HUDEP-2 (cell line): Measurements from ENCODE around the gene TM7SF2.

Experiments used
- DNase-seq, 76 experiments: peaks; one replicate each; lab custom pipeline; 2025; ENCODE audit not compliant: unreplicated experiment in 76 of 76; lab: John Stamatoyannopoulos, UW

Gene TM7SF2

DNA sequence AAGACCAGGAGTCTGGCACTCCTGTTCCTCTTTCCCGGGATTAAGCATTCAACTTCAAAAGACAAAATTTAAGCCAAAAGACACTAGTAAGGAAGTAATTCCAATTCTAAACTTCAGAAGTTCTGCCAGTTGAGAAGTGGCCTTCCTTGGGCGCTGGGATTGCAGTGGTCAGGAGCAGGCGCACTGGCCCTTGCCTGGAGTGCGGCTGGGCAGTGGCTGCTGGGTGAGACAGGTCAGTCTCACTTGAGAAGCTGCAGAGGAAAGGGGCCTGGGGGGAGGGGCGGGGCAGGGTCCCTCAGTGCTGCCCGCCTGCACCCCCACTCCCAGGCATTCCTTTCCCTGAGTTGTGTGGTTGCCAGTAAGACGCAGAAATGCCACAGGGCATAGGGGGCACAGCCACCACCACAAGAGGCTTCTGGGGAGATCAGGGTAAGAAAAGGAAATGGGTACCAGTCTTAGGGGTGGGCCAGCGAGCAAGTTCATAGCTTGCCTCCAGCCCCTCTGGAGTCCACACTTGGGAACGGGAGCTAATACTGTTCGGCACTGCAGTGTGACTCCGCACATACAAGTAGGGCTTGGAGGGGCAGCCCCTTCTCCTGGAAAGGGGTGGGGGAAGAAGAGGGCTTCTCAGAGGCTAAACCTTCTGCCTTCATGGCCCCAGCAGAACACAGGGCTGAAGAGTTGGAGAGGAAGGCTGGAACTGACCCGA lies 16.0 kb downstream of the TM7SF2 start:
- DNase-seq, result no peak

DNA sequence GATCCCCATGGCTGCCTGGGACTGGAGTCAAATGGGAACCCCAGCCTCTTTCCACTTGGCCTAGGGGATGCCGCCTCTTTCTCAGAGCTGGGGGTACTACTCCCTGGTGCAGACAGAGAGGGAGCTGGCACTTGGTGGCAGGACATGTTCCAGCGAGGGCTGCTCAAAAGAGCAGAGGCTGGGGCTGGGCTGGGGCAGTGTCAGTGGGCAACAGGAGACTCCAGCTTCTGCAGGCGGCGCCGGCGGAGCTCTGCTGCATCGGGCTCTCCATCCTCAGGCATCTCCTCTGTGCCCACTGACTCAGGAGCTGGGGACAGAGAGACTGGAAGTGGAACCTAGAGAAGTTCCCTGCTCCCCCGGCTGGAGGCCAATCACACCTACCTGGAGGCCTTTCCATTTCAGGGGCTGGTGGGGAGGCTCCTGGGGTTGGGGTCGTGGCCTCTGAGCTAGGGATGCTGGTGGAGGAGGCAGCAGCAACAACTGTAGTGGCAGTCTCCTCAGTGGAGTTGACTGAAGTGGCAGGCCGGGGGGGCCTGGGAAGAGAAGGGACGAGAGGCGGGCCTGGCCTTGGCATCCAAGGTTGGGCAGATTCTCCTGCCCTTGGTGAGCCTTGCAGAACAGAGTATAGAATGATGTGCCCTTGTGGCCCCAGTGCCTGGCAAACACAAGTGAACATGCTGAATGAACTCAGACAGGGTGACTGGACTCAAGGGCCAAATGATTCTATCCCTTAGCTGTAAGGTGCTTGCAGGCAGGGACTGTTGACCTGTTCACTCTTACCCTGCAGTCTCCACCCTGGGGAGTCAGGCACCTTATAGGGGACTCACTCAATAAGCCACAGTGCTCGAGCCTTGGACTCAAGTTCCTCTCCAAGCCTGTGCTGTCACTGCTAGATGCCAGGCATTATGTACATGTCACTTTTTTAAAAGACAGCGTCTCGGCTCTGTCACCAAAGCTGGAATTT lies 16.8 kb downstream of the TM7SF2 start:
- no peak for DNase-seq

DNA sequence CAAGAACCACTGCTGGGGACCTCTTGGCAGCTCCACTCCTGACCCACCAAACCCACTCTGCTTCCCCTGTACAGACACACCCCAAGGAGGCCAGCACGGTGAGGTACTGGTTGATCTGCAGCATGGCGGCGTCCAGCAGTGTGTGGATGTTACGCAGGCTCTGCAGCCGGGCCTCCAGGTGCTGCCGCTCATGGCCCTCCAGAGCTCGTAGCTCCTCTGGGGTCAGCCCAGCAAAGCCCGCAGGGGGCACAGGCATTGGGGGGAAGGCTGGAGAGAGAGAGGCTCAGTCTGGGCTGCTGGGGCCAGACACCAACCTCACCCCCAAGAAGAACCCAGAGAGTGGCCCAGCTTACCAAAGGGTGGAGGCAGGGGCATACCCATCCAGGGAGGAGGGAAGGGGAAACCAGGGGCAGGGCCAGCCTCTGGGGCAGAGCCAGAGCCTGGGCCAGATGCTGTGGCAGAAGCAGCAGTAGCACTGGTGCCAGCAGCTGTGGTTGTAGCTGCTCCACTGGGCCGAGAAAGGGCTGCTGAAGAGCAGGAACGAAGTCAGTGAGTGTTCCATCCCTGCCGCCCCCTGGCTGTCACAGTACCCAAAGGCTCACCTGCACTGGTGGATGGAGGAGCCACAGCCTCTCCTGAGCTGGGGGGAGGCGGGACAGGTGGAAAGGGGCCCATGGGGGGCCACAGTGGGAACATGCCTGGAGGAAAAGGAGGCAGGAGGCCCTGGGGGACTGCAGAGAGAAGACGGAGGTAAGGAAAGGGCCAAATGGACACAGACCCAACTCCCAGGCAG lies 18.2 kb downstream of the TM7SF2 start:
- no peak for DNase-seq

DNA sequence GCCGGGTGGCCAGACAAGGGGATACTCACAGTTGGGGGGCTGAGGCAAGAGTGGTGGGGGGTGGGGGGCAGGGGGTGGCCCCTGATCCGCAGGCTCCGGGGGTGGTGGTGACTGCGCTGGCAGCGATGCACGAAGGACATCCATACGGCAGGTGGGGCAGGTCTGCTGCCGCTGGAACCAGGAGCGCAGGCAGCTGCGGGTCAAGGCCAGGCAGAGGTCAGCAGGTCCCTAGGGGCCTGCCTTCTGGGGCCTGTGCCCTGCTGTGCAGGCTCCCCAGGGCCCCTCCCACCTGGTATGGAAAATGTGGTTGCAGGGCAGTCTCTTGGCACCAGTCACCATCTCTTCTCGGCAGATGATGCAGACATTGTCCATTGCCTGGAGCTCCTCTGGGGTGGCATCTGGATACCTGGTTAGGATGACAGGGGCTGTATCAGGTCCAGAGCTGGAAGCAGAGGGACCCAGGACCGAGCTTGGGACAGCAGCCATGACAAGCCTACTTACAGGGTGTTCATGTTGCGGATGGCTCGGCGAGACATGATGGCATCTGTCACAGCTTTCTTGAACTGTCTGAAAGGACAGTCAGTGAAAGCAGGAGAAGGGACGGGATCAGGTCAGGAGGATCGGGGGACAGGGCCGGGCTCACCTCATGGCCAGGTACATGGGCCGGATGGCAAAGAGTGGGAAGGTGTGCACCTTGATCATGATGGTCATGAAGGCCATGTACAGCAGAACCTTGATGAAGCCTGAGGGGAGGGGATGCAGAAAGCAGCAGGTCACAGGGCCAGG lies 19.2 kb downstream of the TM7SF2 start:
- peak in 2 of 76 experiments; percentile 8 to 16 for DNase-seq

DNA sequence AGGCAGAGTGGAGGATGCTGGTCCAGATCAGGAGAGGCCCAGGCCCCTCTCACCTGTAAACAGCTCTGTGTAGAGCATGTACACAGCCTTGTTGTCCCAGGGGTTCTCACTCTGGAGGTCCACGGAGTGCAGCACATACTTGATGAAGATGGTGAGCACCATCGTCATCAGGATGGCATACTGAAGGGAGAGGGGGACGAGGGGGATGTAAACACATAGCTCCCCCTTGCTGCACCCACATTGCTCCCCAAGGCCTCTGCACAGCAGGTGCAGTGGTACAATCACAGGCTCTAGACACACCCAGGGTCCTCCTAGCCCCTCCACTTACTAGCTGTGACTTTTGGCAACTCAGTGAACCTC lies 19.7 kb downstream of the TM7SF2 start:
- no peak for DNase-seq

DNA sequence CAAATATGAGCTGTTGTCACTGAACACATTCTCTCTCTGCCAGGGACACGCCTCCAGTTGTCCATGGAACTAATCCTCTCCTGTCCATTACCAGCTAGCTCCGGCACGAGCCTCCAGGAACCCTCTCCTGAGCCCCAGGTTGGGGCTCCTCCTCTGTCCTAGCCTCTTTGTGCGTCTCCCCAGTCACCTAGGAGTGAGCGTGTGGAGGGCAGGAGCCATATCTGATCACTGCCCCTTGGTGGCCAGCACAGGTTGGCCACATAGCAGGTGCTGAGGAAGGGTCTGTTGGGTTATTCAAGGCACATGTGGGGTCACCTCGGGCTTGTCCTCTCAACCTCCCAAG lies 20.2 kb downstream of the TM7SF2 start:
- DNase-seq, result no peak

DNA sequence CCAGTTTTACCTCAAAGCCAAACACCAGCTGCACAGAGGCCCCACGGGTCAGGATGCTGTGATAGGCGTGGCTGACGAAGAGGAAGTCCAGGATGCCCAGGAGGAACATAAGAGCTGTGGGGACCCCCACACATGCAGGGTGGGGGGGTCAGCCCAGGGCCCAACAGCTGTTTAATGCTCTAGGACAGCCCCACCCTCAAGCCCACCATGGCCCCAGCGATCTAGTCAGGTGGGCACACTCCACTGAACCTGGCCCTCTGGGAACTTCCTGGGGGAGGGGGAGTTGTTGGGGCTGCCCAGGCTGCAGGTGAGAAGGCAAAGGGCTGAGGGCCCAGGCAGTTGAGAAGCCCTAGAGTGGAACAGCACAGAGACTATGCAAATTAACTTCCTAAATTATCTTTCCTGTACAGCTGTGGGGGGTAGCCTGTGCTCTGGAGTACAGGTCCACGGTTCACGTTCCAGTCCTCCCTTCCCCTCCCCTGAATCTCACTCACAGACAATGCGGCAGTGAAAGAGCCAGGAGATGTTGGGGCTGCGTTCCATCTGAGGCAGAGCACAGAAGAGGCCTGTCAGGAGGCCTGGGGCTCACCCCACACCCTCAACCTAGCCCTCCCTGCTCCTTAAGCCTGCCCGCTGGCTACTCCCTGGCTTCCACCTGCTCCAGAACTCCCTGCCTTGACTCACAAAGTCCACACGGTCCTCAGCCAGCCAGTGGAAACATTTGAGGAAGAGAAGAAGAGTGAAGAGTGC lies 20.7 kb downstream of the TM7SF2 start:
- DNase-seq, result no peak

DNA sequence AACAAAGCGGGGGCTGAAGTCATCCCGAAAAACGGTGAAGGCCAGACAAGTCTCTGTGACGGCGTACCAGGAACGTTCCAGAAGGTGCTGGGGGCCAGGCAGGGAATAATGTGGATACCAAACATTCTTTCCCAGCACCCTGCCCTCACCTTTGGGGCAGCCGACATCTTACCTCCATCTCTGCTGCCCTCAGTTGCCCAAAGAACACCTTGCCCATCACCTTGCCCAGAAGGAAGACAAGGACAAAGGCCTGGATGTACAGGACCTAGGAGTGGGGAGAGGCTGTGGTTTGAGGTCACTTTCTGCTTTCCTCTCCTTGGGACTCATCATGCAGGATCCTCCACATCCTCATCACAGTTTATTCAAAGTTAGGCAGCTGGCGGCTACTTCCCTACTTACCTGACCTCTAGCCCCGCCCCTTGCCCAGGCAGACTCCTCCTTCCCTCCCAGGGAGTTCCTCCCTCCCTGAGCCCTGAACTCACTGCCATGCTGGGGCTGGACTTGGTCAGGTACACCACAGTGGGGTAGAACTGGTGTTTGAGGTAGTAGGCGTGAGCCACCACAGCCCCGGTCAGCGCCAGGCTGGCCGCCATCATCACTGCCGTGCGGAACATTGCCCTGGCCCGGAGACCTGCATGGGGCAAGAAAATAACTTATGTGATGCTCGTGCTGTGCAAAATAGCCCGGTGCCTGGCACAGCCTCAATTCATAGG lies 21.5 kb downstream of the TM7SF2 start:
- peak in 50 of 76 experiments; percentile 3 to 62 (median 42) for DNase-seq

DNA sequence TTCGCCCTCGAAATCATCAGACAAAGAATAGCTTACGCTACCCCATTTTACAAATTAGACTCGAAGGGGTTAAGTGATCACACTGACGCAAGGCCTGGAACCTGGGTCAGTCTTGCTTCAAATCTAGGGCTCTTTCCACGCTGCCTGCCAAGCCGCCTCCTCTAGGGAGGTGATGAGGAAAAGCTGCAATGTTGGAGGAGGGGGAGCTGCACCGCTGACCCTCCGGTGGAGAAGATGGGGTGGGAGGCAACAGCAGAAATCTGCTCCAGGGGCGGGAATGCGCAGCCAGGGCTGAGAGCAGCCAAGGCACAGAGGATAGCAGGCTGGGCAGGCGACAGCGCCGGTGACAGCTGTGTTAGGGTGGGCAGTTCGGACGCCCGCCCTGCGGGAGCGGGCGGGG lies 22.1 kb downstream of the TM7SF2 start:
- DNase-seq, result no peak

DNA sequence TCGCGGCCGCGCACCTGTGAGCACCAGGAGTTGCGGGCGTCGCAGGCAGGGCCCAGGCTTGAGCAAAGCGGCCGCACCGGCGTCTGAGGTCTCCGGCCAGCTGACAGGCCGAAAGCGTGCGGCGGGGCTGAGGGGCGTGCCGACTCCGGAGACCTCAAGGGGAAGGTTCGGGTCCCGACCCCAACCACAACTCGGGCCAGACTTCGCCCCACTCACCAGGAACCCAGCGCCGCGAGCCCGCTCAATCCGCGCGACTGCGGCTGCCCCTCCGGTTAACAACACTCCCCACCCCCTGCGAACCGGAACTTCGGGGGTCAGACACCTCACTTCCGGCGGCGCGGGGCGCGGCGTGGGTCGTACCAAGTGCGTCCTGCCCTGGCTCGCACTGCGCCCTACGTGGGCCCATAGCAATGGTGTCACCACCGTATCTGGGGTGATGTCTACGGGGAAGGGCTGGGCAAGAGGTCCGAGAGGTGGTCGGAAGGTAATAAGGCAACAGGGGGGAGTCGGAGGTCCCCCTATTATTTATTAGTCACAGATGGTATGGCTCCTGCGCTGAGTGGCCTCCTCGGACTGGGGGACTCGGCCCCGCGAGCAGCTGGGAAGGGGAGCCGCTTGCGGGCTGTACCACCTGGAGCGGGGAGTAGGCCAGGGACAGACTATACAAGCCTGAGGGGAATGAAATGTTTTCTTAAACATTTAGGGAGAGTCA lies 22.7 kb downstream of the TM7SF2 start, which contains the start of gene SYVN1:
TSS of gene SYVN1 (minus strand) at position 280 of the 712 bp plus-strand sequence. CDS start 918 bp downstream, outside the sequence.
- DNase-seq, result peak in 72 of 76 experiments; percentile 28 to 96 (median 80)

DNA sequence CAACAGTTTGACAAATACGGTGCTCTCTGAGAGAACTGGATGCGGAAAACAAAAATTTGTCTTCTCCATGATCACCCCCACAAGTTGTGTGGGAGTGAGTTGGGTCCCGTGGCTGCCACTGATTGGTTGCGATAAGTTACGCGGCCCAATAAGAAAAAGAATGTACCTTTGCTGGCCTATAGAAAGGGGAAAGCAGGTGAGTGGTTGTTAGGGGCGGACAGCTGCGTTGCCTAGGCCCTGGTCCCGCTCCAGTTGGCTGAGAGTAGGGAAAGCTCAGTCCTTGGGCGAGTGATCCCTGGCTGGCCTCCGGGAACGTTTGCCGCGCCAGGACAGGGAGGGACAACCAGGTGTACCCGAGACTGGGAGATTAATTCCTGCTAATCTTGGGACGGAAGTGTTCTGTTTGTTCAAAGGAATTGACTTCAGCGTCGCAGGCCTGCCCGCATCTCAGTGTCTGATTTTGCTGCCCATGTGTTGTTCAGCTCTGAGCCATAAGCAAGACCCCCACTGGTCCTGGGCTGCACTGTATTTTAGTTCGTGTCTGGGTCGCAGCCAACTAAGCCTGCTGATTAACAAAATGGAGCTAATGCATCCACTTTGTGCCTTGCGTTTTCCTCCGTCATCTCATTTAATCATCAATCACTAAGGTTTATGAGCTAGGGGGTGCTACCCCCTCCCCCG lies 23.4 kb downstream of the TM7SF2 start:
- DNase-seq, result peak in 74 of 76 experiments; percentile 32 to 94 (median 84)

DNA sequence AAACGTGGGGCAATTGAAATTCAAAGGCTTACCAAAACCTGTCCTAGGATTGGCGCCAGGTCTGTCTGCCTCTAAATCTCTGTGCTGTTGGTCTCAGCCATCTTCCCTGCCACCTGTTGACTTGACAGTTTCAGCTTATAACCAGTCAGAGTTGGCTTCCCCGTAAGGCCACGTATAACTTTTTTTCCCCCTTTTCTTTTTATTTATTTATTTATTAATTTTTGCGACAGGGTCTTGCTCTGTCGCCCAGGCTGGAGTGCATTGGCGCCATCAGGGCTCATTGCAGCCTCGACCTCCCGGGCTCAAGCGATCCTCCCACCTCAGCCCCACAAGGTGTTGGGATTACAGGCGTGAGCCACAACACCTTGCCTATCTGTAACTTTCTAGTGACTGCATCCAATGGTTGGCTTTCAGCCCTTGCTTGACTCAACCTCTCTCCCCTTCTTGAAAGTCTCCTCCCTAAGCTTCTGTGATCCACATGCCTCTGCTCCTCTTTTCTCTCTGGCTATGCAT lies 24.0 kb downstream of the TM7SF2 start:
- no peak for DNase-seq

DNA sequence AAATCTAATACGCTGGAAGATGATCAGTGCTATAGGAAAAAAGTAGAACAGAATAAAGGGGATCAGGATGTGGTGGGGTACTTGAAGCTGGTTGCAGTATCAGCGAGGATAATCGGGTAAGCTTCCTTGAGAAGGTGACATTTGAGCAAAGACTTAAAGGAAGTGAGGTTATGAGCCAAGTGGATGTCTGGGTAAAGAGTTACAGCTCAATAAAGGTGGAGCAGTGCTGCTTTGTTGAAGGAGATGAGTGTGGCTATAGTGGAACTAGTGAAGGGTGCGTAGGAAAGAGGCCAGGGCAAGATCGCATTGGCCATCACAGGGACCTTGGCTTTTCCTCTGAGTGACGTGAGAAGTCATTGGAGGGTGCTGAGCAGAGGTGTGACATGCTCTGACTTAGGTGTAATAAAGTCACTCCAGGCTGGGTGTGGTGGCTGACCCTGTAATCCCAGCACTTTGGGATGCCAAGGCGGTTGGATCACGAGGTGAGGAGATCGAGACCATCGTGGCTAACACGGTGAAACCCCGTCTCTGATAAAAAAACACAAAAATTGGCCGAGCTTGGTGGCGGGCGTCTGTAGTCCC lies 24.9 kb downstream of the TM7SF2 start:
- DNase-seq, result no peak

DNA sequence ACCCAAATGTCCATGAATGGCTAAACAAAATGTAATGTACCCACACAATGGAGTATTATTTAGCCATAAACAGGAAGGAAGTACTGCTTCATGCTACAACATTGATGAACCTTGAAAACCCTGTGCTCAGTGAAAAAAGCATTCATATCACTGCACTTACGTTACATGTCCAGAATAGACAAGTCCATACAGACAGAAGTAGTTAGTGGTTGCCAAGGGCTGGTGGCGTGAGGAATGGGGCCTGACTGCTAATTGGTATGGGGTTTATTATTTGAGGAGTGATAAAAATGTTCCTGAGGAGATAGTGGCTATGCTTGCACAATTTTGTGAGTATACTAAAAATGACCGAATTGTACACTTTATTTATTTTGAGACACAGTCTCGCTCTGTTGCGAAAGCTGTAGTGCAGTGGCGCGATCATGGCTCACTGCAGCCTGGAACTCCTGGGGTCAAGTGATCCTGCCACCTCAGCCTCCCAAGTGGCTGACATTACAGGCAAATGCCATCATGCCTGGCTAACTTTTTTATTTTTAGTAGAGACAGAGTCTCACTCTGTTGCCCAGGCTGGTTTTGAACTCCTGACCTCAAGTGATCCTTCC lies 30.3 kb downstream of the TM7SF2 start:
- no peak for DNase-seq

DNA sequence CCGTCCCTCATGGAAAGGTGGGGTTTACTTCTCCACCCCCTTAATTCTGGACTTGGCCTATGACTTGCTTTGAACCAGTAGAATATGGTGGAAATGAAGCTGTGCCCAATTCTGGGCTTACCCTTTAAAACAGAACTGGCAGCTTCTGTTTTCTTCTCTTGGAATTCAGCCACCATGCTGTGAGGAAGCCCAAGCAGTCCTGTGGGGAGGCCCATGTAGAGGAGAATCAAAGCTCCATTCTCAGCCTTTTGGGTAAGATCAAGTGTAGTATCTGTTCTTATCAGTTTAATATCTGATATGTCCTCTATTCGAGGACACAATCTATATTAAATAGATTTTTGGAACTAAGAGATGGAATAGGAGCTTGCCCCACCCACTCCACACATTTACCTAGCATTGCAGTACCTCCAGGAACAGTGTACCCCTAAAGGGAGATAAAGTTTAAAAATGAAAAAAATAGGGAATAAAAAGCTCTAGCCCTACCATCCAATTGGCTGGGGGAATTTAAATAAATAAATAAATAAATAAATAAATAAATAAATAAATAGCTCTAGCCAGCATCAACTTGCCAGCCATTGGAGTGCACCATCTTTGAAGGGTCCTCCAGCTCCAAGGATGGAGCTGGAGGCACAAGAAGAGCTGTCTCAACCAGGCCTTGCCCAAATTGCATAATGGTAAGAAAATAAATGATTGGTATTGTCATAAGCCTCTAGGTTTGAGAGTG lies 35.8 kb downstream of the TM7SF2 start:
- no peak for DNase-seq

DNA sequence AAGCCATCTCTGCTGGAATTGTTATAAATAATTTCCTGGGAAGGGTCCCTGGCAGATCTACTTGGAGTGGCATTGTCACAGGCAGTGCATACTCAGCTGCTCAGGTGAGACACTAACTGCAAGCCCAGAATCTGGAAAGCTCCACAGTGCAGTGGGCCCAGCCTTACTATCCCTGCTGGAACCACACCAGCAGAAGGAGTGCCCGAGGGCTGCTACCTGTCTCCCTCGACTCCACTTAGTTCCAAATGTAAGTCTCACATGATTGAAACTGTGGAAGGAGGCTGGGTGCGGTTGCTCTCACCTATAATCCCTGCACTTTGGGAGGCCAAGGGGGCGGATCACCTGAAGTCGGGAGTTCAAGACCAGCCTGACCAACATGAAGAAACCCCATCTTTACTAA lies 37.0 kb downstream of the TM7SF2 start:
- DNase-seq, result no peak
